ENCODE results near the gene S1PR2.
"Not testable (repeated sequence)": the region's sequence is repeated elsewhere in the genome, so short reads cannot be mapped to it uniquely, and the experiment has no call there.

The S1PR2 gene

GRCh38 chr19:10190026-10190425 is 41.1 kb downstream of the S1PR2 start:
- DNase-seq (ENCODE audit: low read depth): no peak

- no peak for DNase-seq (ENCODE audit: low read depth)
These were observed 41.5 kb downstream of the S1PR2 start for GRCh38 chr19:10189616-10190015.

- DNase-seq (ENCODE audit: low read depth): no peak
These were observed 43.8 kb downstream of the S1PR2 start for GRCh38 chr19:10187315-10187714.

GRCh38 chr19:10184636-10185035 is 46.5 kb downstream of the S1PR2 start:
- DNase-seq (ENCODE audit: low read depth): no peak

- no peak for DNase-seq (ENCODE audit: low read depth)
These were observed 47.2 kb downstream of the S1PR2 start for GRCh38 chr19:10183926-10184325.

GRCh38 chr19:10182847-10183246 is 48.3 kb downstream of the S1PR2 start:
- no peak for DNase-seq (ENCODE audit: low read depth)

- no peak for DNase-seq (ENCODE audit: low read depth)
These were observed 49.1 kb downstream of the S1PR2 start for GRCh38 chr19:10182076-10182475.

GRCh38 chr19:10180459-10180858 is 50.7 kb downstream of the S1PR2 start:
- DNase-seq (ENCODE audit: low read depth): no peak

GRCh38 chr19:10180024-10180423 is 51.1 kb downstream of the S1PR2 start:
- DNase-seq (ENCODE audit: low read depth): not testable (repeated sequence)

- DNase-seq (ENCODE audit: low read depth): no peak
These were observed 57.6 kb downstream of the S1PR2 start for GRCh38 chr19:10173527-10173926.

All from stimulated activated CD8-positive, alpha-beta memory T cell treated with anti-CD3 and anti-CD28 coated beads, Interleukin-15, amount 100 ng/mL, for 24 hours (primary cell).